ENCODE measurements around the gene UPK3A.

GRCh38 chr22:45284705-45285262, at the start of gene UPK3A:
- TF ChIP-seq, protein P1, sequence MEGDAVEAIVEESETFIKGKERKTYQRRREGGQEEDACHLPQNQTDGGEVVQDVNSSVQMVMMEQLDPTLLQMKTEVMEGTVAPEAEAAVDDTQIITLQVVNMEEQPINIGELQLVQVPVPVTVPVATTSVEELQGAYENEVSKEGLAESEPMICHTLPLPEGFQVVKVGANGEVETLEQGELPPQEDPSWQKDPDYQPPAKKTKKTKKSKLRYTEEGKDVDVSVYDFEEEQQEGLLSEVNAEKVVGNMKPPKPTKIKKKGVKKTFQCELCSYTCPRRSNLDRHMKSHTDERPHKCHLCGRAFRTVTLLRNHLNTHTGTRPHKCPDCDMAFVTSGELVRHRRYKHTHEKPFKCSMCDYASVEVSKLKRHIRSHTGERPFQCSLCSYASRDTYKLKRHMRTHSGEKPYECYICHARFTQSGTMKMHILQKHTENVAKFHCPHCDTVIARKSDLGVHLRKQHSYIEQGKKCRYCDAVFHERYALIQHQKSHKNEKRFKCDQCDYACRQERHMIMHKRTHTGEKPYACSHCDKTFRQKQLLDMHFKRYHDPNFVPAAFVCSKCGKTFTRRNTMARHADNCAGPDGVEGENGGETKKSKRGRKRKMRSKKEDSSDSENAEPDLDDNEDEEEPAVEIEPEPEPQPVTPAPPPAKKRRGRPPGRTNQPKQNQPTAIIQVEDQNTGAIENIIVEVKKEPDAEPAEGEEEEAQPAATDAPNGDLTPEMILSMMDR (conservative IDR thresholded peaks at IDR 0.05): no peak
- no peak; the same call in 1 of the 2 replicates for TF ChIP-seq ZFX (IDR thresholded peaks at IDR 0.05)
